Inflammatory macrophage treated with lipopolysaccharide for 1 hour (primary cell): ENCODE results near the gene H1-8.
"Not testable (repeated sequence)": the region's sequence is repeated elsewhere in the genome, so short reads cannot be mapped to it uniquely, and the experiment has no call there.

Source experiments
- DNase-seq, 2 donors: peaks; one replicate each; pipeline ENCODE4 v3.0.0-alpha.2; 2020 to 2022

The H1-8 gene

DNA sequence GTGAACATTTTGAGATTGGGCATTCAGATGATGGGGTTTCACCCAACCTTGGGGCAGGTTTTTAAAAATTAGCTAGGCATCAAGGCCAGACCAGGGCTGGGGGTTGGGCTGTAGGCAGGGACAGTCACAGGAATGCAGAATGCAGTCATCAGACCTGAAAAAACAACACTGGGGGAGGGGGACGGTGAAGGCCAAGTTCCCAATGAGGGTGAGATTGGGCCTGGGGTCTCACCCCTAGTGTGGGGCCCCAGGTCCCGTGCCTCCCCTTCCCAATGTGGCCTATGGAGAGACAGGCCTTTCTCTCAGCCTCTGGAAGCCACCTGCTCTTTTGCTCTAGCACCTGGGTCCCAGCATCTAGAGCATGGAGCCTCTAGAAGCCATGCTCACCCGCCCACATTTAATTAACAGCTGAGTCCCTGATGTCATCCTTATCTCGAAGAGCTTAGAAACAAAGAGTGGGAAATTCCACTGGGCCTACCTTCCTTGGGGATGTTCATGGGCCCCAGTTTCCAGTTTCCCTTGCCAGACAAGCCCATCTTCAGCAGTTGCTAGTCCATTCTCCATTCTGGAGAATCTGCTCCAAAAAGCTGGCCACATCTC lies 8.4 kb upstream of the H1-8 start:
- peak in 1 of 2 donors; percentile 82 for DNase-seq

DNA sequence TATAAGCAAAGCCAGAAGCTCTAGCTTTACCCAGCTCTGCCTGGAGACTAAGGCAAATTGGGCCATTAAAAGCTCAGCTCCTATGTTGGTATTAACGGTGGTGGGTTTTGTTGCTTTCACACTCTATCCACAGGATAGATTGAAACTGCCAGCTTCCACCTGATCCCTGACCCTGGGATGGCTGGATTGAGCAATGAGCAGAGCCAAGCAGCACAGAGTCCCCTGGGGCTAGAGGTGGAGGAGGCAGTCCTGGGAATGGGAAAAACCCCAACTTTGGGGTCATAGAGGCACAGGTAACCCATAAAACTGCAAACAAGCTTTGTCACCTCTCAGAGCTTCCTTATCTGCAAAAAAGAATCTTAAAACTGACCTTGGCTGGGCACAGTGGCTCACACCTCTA lies 7.9 kb upstream of the H1-8 start:
- no peak for DNase-seq

DNA sequence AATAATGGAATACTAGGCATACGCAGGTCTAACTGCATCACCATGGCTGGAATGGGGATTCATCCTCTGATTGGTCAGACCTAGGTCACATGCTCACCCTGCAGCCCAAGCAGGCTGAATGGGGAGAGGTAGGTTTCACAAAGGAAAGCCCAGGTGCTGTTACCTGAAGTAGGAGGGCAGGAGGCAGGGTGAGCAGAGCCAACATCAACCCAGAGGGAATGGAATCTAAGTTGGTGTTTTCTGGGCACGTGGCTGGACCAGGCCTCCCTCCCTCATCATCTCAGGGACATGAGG lies 6.7 kb upstream of the H1-8 start:
- no peak for DNase-seq

DNA sequence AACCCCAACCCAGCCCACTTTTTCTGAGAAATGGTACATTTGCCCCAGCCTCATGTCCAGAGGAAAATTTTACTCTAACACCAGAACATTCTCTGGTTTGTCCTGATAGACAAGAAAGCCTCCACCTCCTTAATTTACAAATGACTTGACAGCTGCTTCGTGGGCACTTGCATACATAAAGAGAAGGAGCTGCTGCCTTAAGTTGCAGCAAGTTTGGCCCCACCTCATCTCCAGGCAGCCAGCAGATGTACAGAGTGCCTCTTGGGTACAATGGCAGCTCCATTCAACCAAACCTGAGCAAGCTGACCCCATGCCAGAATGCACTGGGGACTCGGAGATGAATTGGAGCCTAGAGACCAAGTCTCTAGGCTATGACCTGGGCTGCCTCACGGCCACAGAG lies 6.2 kb upstream of the H1-8 start:
- DNase-seq = no peak

DNA sequence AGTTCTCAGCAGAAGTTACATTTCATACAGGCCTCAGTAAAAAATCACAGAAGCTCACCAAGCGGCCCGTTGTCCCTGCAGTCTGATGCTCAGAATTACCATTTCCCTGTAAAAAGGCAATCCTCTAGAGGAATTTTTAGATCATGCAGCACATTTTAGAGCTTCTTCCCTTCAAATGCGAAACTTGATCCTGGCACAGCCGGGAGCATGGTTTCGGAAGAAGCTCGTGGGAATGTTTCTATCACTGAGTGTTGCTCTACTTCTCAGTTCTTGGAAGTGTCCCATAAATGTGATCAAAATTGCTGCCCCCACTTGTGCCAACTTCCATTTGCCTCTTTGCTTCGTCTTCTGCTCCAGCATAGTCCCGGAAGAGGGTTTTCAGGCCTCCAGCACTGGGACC lies 3.8 kb upstream of the H1-8 start:
- DNase-seq = no peak

DNA sequence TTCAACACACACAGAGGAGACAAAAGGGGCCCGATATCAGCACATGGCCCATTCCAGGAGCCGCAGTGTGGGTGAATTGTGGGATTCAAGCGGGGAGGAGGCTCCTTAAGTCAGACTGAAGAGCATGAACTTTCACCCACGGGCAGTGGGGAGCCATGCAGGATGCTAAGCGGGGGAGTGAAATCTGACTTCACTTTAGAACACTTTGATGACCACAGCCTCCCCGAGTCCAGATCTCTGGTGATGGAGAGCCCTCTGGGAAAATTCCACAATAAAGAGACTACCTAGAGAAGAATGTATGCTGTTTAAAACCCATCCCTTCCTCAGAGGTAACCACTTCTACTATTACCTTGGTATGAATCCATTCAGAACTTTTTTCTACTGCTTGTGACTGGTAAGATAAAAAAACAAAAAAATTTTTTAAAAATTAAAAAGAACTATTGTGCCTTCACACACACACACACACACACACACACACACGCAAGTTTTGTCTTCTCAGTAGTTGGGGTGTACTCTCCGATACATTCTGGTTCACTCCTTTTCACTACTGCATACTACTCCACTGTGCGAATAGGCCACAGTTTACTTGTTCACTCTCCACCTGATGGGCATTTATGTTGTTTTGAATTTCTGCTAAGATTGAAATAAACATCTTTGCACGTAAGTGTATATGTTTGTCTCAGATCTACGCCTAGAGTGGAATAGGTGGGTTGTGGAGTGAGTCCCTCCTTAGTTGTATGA lies 2.0 kb upstream of the H1-8 start:
- DNase-seq = no peak

DNA sequence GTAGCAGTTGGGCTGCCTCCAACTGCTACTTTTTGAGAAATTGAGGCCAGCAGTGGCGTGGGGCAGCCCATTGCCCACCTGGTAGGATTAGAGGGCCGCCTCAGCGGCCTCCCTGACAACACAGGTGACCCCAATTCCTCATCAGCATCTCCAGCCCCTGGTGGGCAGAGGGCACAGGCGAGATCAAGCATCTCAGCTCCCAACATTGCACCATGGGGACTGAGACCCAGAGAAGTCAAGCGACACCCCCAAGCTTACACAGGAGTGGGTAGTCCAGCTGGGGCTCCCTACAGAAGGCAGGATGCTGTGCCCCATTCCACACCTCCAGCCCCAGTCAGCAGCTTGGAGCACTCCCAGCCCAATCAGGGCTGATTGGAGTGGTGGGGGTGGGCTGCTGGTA lies 228 bp upstream of the H1-8 start:
- DNase-seq = no peak

DNA sequence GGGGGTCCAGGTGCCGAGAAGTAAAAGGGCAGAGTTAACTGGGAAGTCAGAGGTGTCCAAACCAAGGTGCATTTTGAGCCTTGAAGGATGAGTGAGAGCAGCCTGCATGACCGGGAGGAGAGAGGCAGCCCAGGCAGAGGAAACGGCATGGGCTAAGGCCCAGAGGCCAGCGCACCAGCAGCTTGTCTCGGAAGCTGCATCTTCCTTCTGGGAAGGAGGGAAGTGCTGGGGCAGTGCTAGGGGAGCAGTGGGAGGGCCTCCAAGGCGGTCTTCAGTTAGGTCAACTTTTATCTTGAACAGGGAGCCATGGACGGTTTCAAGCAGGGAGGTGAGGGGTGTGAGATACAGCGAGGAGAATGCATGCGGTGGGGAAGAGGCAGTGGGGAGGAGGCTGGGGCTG lies 1.0 kb downstream of the H1-8 start:
- no peak for DNase-seq

DNA sequence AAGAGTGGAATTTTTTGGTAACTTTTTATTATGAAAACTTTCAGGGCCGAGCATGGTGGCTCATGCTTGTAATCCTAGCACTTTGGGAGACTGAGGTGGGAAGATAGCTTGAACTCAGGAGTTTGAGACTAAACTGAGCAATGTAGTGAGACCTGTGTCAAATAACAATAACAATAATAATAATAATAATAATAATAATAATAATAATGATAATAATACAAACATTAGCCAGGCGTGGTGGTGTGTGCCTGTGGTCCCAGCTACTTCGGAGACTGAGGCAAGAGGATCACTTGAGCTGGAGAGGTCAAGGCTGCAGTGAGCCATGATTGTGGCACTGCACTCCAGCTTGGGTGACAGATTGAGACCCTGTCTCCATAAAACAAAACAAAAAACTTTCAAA lies 3.0 kb downstream of the H1-8 start:
- DNase-seq = not testable (repeated sequence)

DNA sequence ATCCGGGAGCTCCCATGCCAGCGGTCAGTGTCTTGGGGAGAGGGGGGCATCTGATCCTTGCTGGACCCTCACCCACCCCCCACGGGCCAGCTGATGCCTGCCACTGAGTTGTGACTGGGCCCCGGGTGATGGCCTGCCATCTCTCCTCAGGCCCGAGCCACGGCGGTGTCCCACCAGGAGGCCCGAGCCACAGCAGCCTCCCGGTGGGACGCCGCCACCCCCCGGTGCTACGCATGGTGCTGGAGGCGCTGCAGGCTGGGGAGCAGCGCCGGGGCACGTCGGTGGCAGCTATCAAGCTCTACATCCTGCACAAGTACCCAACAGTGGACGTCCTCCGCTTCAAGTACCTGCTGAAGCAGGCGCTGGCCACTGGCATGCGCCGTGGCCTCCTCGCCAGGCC lies 4.3 kb downstream of the H1-8 start:
- no peak for DNase-seq

DNA sequence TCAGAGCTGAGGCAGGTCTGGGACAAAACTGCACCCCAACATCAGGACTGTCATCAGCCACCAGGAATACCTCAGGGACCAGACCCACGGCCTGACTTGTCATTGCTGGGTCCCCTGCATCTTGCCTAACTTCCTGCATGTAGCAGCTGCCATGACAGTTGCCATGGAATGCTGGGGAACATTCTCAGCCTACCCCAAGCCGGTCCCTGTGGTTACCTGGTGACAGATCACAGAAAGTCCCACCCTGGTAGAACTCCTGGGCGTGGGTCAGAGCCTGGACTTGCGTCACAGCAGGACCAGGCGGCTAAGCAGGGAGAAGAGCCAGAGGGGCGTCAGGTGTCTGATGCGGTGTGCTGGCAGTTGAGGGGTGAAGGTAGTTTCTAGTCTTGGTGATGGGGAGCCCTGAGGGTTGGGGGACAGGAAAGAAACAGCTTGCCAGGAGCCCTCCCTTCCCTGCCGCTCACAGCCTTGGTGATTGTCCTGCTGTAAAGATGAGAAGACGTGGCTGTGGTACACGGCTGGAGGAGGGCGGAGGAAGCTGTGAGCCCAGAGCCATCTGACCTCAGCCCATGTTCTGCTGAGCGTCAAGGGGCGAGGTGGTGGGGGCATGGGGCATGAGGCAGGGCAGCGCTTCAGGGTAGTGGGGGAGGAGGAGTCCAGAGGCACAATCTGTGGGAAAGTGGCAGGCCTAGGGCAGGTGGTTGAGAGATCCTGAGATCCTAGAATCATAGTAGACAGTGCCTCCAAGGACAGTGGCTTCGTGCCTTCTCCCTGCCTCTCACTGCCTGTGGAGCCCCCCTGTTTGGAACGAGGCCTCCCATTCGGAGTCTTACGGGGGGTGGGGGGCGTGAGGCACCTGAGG lies 5.4 kb downstream of the H1-8 start:
- no peak for DNase-seq

DNA sequence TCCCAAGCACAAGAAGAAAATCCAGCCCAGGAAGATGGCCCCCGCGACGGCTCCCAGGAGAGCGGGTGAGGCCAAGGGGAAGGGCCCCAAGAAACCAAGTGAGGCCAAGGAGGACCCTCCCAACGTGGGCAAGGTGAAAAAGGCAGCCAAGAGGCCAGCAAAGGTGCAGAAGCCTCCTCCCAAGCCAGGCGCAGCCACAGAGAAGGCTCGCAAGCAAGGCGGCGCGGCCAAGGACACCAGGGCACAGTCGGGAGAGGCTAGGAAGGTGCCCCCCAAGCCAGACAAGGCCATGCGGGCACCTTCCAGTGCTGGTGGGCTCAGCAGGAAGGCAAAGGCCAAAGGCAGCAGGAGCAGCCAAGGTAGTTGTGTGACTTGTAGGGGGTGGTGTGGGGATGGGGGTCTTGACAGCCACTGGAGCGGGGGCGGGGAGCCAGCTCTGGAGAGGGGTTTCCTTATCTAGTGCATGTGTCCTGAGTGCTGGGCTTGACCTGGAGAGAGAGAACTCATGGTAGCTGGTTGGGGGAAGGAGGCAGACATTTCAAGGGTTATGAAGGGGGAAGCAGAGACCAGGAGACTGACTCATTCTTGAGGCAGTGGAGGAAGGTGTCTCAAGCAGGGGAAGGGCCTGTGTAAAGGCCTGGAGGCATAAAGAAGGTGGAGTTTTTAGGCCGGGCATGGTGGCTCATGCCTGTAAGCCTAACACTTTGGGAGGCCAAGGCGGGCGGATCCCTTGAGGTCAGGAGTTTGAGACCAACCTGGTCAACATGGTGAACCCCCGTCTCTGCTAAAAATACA lies 6.2 kb downstream of the H1-8 start:
- peak; percentile 46 to 65 for DNase-seq

DNA sequence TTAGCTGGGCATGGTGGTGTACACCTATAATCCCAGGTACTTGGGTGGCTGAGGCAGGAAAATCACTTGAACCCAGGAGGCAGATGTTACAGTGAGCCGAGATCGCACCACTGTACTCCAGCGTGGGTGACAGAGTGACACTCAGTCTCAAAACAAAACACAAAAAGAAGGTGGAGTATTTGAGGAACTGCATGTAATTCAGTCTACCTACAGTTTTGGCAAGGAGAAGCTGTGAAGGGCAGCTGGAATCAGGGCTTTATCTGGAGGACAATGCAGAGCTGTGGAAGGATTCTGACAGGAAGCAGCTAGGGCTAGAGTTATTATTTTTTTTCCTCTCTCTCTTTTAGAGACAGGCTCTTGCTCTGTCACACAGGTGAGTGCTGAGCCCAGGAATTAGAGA lies 6.8 kb downstream of the H1-8 start:
- DNase-seq = no peak

DNA sequence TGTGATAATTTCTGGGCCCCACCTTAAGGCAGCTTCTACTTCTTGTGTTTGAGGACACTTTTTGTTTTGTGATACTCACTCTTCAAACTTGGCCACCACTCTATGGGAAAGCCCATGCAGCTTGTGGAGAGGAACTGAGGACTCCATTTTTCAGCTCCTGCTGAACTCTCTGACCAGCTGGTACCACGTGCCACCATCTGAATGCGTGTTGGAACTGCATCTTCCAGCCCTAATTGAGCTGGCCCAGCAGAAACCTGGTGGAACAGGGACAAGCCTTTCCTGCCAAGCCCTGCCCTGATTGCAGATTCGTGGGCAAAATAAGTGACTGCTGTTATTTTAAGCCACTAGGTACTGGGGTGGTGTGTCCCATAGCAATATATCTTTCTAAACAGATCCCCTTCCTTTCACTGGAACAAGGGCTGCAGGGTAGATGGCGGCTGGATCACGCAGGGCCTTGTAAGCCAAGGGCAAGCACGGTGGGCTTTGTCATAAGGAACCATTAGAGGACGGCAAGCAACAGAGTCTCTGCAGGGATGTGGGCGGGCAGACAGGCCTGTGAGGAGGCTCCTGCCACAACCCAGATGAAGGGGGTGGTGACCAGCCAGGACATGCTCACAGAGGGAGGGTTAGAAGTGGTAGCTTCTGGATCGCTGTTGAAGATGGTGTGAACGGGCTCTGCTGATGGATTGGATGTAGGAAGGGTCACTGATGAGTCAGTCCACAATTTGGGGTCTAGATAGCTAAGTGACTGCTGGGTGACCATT lies 9.5 kb downstream of the H1-8 start:
- DNase-seq = no peak

DNA sequence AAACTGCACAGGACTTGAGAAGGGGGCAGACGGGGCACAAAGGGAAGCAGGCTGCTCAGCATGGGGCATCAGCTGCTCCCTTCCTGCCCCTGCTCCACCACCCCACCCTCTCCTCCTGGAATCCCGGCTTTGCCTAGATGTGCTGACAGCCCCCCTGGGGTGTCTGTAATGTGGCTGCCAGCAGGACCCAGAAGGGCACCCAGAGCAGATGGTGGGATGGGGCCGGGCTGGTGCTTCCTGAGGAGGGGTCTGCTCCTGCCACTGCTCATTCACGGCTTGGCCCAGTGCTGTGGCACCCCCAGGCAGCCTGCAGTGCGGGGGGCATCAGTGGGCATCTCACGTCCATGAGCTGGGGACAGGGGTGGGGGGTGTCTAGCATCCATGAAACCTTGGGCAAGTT lies 10.2 kb downstream of the H1-8 start:
- no peak for DNase-seq

DNA sequence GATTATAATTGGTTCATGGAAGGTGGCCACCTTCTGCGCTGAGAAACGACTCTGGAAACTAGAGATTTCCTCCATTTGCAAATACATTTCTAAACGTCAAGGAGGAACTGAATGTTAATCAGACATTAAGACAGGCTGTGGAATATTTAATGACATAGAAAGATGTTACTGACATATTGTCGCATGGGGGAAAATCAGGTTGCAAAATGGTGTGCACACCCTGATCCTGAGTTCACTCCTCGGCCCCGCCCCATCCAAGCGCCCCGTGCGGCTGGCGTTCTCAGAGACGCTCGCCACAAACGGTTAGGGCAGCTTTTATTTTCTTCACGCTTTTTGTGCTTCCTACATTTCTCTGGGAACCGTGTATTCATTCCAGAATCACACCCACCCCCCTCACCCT lies 10.7 kb downstream of the H1-8 start:
- peak; percentile 76 to 80 for DNase-seq

DNA sequence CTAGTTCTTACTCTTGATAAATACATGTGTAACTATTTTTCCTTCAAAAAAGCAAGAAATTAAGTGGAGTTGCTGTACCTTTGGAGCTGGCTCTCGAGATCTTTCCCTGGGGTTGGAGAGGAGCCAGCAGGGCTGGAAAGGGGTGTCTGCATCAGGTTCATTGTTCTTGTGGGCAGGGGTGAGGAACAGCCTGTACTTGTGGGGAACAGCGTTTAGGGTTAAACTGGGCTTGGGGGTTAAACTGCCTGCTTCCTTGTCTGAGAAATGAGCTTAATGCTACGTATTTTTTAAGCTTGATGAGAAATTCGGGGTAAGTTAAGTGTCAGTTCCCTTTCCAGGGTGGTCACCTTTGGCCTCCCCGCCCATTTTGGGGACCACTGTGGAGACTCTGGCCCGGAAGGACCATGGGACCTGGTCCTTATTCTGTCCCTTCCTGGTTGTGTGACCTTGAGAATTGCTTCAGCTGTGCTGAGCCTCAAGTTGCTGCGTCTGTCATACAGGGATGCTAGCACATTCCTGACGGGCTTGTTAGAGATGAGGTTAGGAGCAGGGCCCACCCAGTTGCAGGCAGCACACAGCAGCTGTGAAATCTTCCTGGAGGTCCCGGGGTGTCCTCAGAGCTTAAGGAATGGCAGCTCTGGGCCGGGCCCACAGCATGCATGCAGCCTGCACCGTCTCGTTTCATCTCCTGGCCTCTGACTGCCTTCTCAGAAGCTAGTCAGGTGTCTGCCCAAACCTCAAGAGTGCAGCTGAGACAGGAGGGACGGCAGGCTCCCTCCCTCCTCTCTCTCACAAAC lies 11.6 kb downstream of the H1-8 start:
- DNase-seq = no peak

DNA sequence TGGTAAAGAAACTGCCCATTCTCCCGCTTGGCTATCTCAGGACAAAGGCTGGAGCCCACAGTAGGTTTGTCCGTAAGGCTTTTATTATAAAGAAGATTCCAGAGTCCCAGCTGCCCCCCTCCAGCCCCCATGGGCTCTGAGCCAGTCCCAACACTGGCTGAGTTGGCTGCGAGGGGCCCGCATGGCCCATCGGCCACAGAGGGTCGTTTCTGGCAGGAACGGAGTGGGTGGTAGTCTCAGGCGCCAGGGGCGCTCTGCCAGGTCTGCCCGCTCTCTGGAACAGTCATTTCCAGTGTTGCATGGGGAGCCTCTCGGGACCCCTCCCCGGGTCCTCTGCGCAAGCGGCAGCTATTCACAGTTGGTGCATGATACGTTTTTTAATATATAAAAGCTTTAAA lies 12.2 kb downstream of the H1-8 start:
- no peak for DNase-seq

DNA sequence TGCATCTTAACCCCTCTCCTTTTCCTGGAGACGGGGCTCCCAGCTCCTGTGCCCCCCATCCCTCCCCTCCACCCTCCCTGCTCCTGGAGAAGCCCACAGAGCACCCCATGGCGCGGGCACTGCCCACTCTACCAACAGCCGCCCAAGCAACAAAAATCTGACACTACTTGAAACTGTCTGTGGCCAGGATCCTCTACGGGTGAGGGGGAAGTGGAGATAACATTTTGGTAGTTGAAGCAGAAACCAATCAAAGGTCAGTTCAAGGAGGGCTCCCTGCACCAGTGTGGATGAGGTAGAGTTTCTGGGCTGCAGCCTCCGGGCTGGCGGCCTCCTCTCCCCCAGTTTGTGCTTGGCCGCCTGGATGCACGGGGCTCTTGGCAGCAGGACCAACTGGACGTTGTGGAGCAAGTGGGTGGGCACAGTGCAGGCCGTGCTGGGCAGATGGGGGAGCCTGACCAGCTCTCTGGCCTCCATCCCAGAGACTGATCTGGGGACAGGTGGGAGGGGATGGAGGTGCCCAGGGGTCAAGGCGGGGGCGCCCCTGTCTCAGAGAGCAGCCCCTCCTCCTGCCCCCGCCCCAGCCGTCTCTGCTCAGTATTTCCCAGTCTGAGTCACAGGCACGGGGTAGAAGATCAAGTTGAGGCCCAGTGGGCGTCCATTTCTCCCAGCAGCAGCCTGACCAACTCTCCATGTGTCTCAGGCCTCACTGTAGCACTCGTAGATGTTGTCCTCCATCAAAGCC lies 12.8 kb downstream of the H1-8 start:
- DNase-seq = peak in 1 of 2 donors; percentile 50

DNA sequence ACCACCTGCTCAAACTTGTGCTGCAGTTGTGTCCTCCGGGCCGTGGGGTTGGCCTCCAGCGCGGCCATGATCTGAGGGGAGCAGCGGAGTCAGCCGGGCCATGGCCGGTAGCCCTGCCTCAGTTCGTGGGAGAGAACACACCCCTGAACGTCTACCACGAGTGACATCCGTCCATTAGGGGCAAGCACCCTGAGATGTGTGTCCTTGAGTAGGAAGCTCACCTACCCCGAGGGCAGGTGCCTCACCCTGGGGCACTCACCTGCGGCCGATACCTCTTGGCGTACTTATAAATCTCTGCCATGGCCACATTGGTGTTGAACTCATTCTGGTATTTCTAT lies 13.4 kb downstream of the H1-8 start:
- DNase-seq = no peak

DNA sequence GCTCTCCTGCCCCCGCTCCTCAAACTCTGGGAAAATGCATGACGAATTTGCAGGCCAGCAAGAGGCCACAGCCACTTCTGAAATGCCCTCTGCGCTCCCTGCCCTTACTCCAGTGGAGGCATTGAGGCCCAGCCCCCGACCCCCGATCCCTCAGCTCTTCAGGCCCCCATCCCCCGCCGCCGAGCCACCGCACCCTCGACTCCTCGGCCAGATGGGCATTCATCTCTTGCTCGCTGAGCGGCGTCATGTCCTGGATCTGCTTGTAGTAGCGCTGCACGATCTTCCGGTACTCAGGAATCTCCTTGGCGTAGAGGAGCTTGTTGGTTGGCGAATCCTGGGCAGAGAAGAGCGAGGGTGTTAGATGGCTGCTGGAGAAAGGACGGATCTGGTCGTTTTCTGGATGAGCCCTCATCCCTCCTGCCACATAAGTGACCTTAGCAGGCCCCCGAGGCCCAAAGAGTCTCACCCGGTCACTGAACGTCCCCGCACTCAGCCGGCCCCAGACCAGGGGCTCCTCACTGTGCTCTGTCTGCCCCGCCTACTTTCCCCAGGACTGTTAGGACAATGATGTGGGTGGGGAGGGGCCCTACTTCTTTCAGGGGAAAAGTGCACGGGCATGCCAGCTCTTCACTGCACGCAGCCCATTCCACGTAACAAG lies 14.0 kb downstream of the H1-8 start:
- no peak for DNase-seq
